H1 (cell line): ENCODE data around the gene RGR. TPM values are rescaled to one million over a fixed set of nuclear protein-coding genes. Genes with fewer than 3 reads are reported as not detected.

Experiments
- CTCF ChIA-PET: fragments of 300-600 bp; sonication (Branson Sonifier 250); formaldehyde crosslinking; loops from one replicate; lab custom pipeline; 2021; ENCODE audit not compliant: partially characterized antibody; lab: Charles Lee
- POLR2A ChIA-PET: fragments of 300-600 bp; sonication (Branson Sonifier 250); formaldehyde crosslinking; loops from one replicate; lab custom pipeline; 2021; ENCODE audit warnings: inconsistent platforms; ENCODE audit not compliant: partially characterized antibody; lab: Charles Lee
- DNase-seq, 2 experiments: peaks; one replicate each; pipeline versions ENCODE4 v3.0.0 to v3.0.0-alpha.2; 2010 to 2022; ENCODE audit warnings: low spot score in 2 of 2, low read depth in 1 of 2, mixed read lengths in 1 of 2
- FAIRE-seq: peaks from 2 replicates; lab custom pipeline; 2011; peaks lifted over from hg19 to GRCh38; lab: Jason Lieb, UNC
- H2AFZ ChIP-seq: 2 replicates; pipeline ENCODE4 v1.8.1; 2012; ENCODE audit warnings: low read length, inconsistent platforms
- H2AK5ac ChIP-seq: 2 replicates; pipeline ENCODE4 v1.6.1; 2013; ENCODE audit warnings: low read depth, low read length
- H2BK120ac ChIP-seq: replicated peaks from 2 replicates; pipeline ENCODE3; 2013; ENCODE audit warnings: low read depth, low read length, inconsistent platforms
- H2BK12ac ChIP-seq: 2 replicates; pipeline ENCODE4 v1.6.1; 2013; ENCODE audit warnings: low read depth, low read length
- H2BK15ac ChIP-seq: 2 replicates; pipeline ENCODE4 v1.6.1; 2013; ENCODE audit warnings: low read length
- H2BK20ac ChIP-seq: 2 replicates; pipeline ENCODE4 v1.6.1; 2013; ENCODE audit warnings: low read length
- H2BK5ac ChIP-seq: 2 replicates; pipeline ENCODE4 v1.6.1; 2013; ENCODE audit warnings: low read depth, low read length
- H3K14ac ChIP-seq: 2 replicates; pipeline ENCODE4 v1.6.1; 2013; ENCODE audit warnings: inconsistent platforms; ENCODE audit not compliant: insufficient read length
- H3K18ac ChIP-seq: 2 replicates; pipeline ENCODE4 v1.6.1; 2013; ENCODE audit warnings: low read length; ENCODE audit errors: extremely low read depth
- H3K23ac ChIP-seq: 2 replicates; pipeline ENCODE4 v1.6.1; 2013; ENCODE audit warnings: inconsistent platforms; ENCODE audit not compliant: insufficient read length
- H3K23me2 ChIP-seq: 2 replicates; pipeline ENCODE4 v1.6.1; 2013; ENCODE audit warnings: low read depth, low read length
- H3K27ac ChIP-seq: 2 replicates; pipeline ENCODE4 v1.6.1; 2011; ENCODE audit warnings: low read depth, low read length, inconsistent platforms
- H3K27me3 ChIP-seq, 4 experiments: replicated peaks in 1 of 4; 1 replicate in 1 of 4; 2 replicates in 3 of 4; pipeline versions ENCODE4 v1.6.1 to v1.8.1; 2011 to 2013; ENCODE audit warnings: low read length in 3 of 4, mild to moderate bottlenecking in 3 of 4, inconsistent platforms in 2 of 4, mixed read lengths in 2 of 4, moderate library complexity in 1 of 4; ENCODE audit not compliant: control insufficient read depth in 3 of 4, insufficient read depth in 3 of 4; ENCODE audit errors: extremely low read depth in 1 of 4
- H3K36me3 ChIP-seq, 4 experiments: 2 replicates each; pipeline versions ENCODE4 v1.6.1 to v1.8.1; 2011 to 2013; ENCODE audit warnings: mild to moderate bottlenecking in 4 of 4, low read length in 3 of 4, moderate library complexity in 2 of 4, control low read depth in 1 of 4, inconsistent platforms in 1 of 4; ENCODE audit not compliant: insufficient read depth in 4 of 4, control insufficient read depth in 2 of 4
- H3K4ac ChIP-seq: replicated peaks from 2 replicates; pipeline ENCODE3; 2013; ENCODE audit warnings: low read length, low read depth, mixed read lengths, inconsistent platforms; ENCODE audit not compliant: insufficient read length
- H3K4me1 ChIP-seq, 4 experiments: replicated peaks in 1 of 4; 1 replicate in 1 of 4; 2 replicates in 3 of 4; pipeline versions ENCODE4 v1.6.1 to v1.8.1; 2011 to 2013; ENCODE audit warnings: low read length in 3 of 4, inconsistent platforms in 2 of 4, mixed read lengths in 1 of 4; ENCODE audit not compliant: insufficient read depth in 4 of 4, control insufficient read depth in 3 of 4
- H3K4me2 ChIP-seq, 2 experiments: 2 replicates each; pipeline versions ENCODE4 v1.6.1 to v1.8.1; 2011 to 2013; ENCODE audit warnings: low read depth in 2 of 2, low read length in 2 of 2, control low read depth in 1 of 2, inconsistent platforms in 1 of 2, mild to moderate bottlenecking in 1 of 2; ENCODE audit not compliant: insufficient read depth in 1 of 2
- H3K4me3 ChIP-seq, 4 experiments: fragments of 200-600, 300-600 bp in 1 of 4; sonication (generic), shearing (Covaris generic), sonication (Bioruptor Twin) in 1 of 4; 2 replicates each; pipeline versions ENCODE4 v1.5.1 to v1.8.1; 2011 to 2016; ENCODE audit warnings: low read length in 4 of 4, low read depth in 3 of 4, control low read depth in 2 of 4, inconsistent platforms in 2 of 4, mild to moderate bottlenecking in 2 of 4, mixed read lengths in 1 of 4, moderate library complexity in 1 of 4; ENCODE audit not compliant: insufficient read depth in 2 of 4; ENCODE audit errors: extremely low read depth in 1 of 4
- H3K56ac ChIP-seq: replicated peaks from 2 replicates; pipeline ENCODE3; 2013; ENCODE audit warnings: low read depth, mild to moderate bottlenecking, mixed read lengths, low read length, inconsistent platforms; ENCODE audit not compliant: insufficient read length
- H3K79me1 ChIP-seq: 2 replicates; pipeline ENCODE4 v1.6.1; 2013; ENCODE audit warnings: low read depth, low read length, control low read depth
- H3K79me2 ChIP-seq, 2 experiments: 2 replicates each; pipeline versions ENCODE4 v1.6.1 to v1.8.1; 2012 to 2013; ENCODE audit warnings: low read length in 2 of 2, mild to moderate bottlenecking in 2 of 2, inconsistent platforms in 1 of 2; ENCODE audit not compliant: insufficient read depth in 2 of 2, control insufficient read depth in 1 of 2
- H3K9ac ChIP-seq, 4 experiments: replicated peaks in 1 of 4; 1 replicate in 1 of 4; 2 replicates in 3 of 4; pipeline versions ENCODE4 v1.6.1 to v1.8.1; 2011 to 2013; ENCODE audit warnings: low read depth in 3 of 4, low read length in 3 of 4, control low read depth in 2 of 4, mild to moderate bottlenecking in 2 of 4, moderate library complexity in 2 of 4, inconsistent platforms in 1 of 4; ENCODE audit errors: extremely low read depth in 1 of 4
- H3K9me3 ChIP-seq, 2 experiments: 2 replicates each; pipeline versions ENCODE4 v1.6.1 to v1.8.1; 2012 to 2013; ENCODE audit warnings: mild to moderate bottlenecking in 2 of 2, moderate library complexity in 2 of 2, control low read depth in 1 of 2, inconsistent platforms in 1 of 2, low read depth in 1 of 2, low read length in 1 of 2, mixed read lengths in 1 of 2; ENCODE audit not compliant: insufficient read depth in 2 of 2
- H4K20me1 ChIP-seq, 2 experiments: replicated peaks in 1 of 2; 2 replicates each; pipeline versions ENCODE3 to v1.8.1; 2011 to 2013; ENCODE audit warnings: inconsistent platforms in 2 of 2, low read length in 2 of 2, mild to moderate bottlenecking in 1 of 2; ENCODE audit not compliant: insufficient read depth in 2 of 2, control insufficient read depth in 1 of 2
- H4K5ac ChIP-seq: 2 replicates; pipeline ENCODE4 v1.6.1; 2013; ENCODE audit warnings: low read length, low read depth, mixed read lengths, inconsistent platforms; ENCODE audit not compliant: insufficient read length
- H4K8ac ChIP-seq: 2 replicates; pipeline ENCODE4 v1.8.0; 2013; ENCODE audit warnings: mild to moderate bottlenecking, moderate library complexity, low read length, inconsistent platforms; ENCODE audit not compliant: insufficient read depth; ENCODE audit errors: extremely low read depth
- H4K91ac ChIP-seq: replicated peaks from 2 replicates; pipeline ENCODE3; 2013; ENCODE audit warnings: low read length, mixed read lengths, inconsistent platforms; ENCODE audit not compliant: insufficient read length
- ASH2L ChIP-seq: fragments of 200-600, 300-600 bp; sonication (generic); IDR thresholded peaks from one replicate; pipeline ENCODE4 v1.7.1; 2017; ENCODE audit warnings: low read length
- CBX5 ChIP-seq: fragments of 300-800, 300-1000 bp; sonication (generic); IDR thresholded peaks from 2 replicates; pipeline ENCODE4 v1.7.1; 2016; ENCODE audit warnings: antibody characterized with exemption, low read length, low read depth
- CREB1 ChIP-seq: IDR thresholded peaks from 2 replicates; pipeline ENCODE4 v1.6.1; 2012; ENCODE audit warnings: inconsistent platforms
- EP300 ChIP-seq, 2 experiments: IDR thresholded peaks; 1 replicate in 1 of 2; 2 replicates in 1 of 2; pipeline ENCODE4 v1.6.1; 2011 to 2012; ENCODE audit warnings: low read depth in 2 of 2, low read length in 2 of 2, mild to moderate bottlenecking in 2 of 2, borderline replicate concordance in 1 of 2, inconsistent platforms in 1 of 2, moderate library complexity in 1 of 2
- JUND ChIP-seq: IDR thresholded peaks from 2 replicates; pipeline ENCODE4 v1.6.1; 2011; ENCODE audit warnings: mild to moderate bottlenecking, improper control_type of control experiment, low read length
- NANOG ChIP-seq: IDR thresholded peaks from 2 replicates; pipeline ENCODE4 v1.6.1; 2011; ENCODE audit warnings: low read length, low read depth, mild to moderate bottlenecking, inconsistent platforms; ENCODE audit not compliant: insufficient read depth, poor library complexity, severe bottlenecking
- POLR2A ChIP-seq, 2 experiments: IDR thresholded peaks; 1 replicate in 1 of 2; 2 replicates in 1 of 2; pipeline ENCODE4 v1.6.1; 2011; ENCODE audit warnings: low read depth in 2 of 2, low read length in 2 of 2, mild to moderate bottlenecking in 2 of 2; ENCODE audit errors: control extremely low read depth in 1 of 2
- POLR2AphosphoS5 ChIP-seq: IDR thresholded peaks from 2 replicates; pipeline ENCODE4 v1.6.1; 2011; ENCODE audit warnings: low read depth, low read length
- SIRT6 ChIP-seq: IDR thresholded peaks from one replicate; pipeline ENCODE4 v1.7.1; 2012; ENCODE audit warnings: low read length, inconsistent platforms
- SP1 ChIP-seq: IDR thresholded peaks from 2 replicates; pipeline ENCODE4 v1.6.1; 2011; ENCODE audit warnings: low read depth, low read length
- SP2 ChIP-seq: IDR thresholded peaks from 2 replicates; pipeline ENCODE4 v1.6.1; 2012; ENCODE audit warnings: mild to moderate bottlenecking, low read length, inconsistent platforms
- TBP ChIP-seq: IDR thresholded peaks from 2 replicates; pipeline ENCODE4 v1.6.1; 2011; ENCODE audit warnings: low read depth, low read length, improper control_type of control experiment
- WGBS, 2 experiments: shearing (Covaris generic) in 1 of 2; methylation state at CpG; one replicate each; pipeline versions ENCODE4 v1.1.6 to v1.1.7; 2013 to 2015; ENCODE audit warnings: low lambda C conversion rate in 2 of 2, mixed read lengths in 2 of 2, inconsistent platforms in 1 of 2, low coverage in 1 of 2, missing lambda C conversion rate in 1 of 2; ENCODE audit not compliant: insufficient replicate concordance in 2 of 2, insufficient coverage in 1 of 2, insufficient read length in 1 of 2; ENCODE audit errors: extremely low coverage in 1 of 2, missing lambda C conversion rate in 1 of 2; 5-methylcytosine and 5-hydroxymethylcytosine counted together
- polyA plus RNA-seq, 7 experiments: library from polyadenylated mRNA; depleted of rRNA in 3 of 7; stranded (reverse) in 5 of 7; unstranded in 2 of 7; fragments of >200 nt in 5 of 7; fragments of 200-250 nt in 2 of 7; gene quantifications; 1 replicate in 5 of 7; 2 replicates in 1 of 7; 4 replicates in 1 of 7; pipeline versions ENCODE4 v1.2.1 to v1.2.3, GENCODE V29; 2011 to 2013; ENCODE audit warnings: missing spikeins in 2 of 7, mixed read lengths in 2 of 7
- total RNA-seq: library from RNA; stranded (reverse); fragmentation: NEBNext Ultra II Directional; extraction: Animal tissue kit (Norgen Biotek cat#: 25700); gene quantifications from 2 replicates; pipeline ENCODE4 v1.2.1, GENCODE V29; 2021
- TF ChIP-seq, protein P1 (sequence below): IDR thresholded peaks from 2 replicates; pipeline ENCODE4 v1.6.1; 2012; ENCODE audit warnings: inconsistent platforms
- TF ChIP-seq, protein P2 (sequence below): IDR thresholded peaks from 2 replicates; pipeline ENCODE4 v1.6.1; 2011; ENCODE audit warnings: low read length, improper control_type of control experiment

Gene RGR
- total and polyA plus RNA-seq, 2 of the 8 experiments (the other 6 are each of a cell fraction or from before 2014, with no cell fraction given), result not detected

DNA sequence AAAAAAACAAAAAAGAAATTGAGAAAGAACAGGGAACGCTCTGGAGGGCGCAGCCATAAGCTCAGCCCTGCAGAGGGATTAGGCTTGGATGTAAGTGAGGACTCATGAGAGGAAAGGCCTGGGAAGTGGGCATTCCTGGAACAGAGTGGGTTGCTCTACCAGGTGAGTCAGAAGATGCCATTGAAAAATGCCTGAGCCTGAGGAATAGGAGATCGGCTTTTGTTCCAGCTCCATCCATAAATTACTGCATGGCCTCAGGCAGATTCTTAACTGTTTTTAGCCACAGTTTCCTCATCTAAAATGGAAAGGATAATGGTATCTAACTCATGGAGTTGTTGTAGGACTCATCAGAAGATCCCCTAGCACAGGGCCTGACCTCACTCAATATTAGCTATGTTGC lies 1.1 kb upstream of the RGR start:
- no peak overlapping the region for H2BK12ac ChIP-seq
- no peak overlapping the region for H4K91ac ChIP-seq
- ChIA-PET POLR2A (no interaction called here), CTCF (interaction anchor here (0.6 to 11.2 kb wide), 9 partner anchors 10 to 301 kb away, joined by 3 to 102 read pairs (median 3); no protein-coding TSS in a partner anchor)
- no peak overlapping the region for H3K4ac ChIP-seq
- no peak overlapping the region for H3K23ac ChIP-seq
- no peak overlapping the region for H2BK15ac ChIP-seq
- DNase-seq (no peak), FAIRE-seq (no peak)
- H3K4me1 ChIP-seq, result no peaks in the 10 kb centered on the region
- no peak overlapping the region for H3K18ac ChIP-seq
- H3K14ac ChIP-seq, result no peak overlapping the region
- H3K56ac ChIP-seq, result no peak overlapping the region
- H3K4me3 ChIP-seq, result no peak overlapping the region
- no peaks in the 10 kb centered on the region for H3K79me1 ChIP-seq
- no peak overlapping the region for H4K5ac ChIP-seq
- no peak overlapping the region for H2AK5ac ChIP-seq
- no peaks in the 10 kb centered on the region for H3K36me3 ChIP-seq
- H2BK5ac ChIP-seq, result no peak overlapping the region
- H4K20me1 ChIP-seq, result no peaks in the 10 kb centered on the region
- no peak overlapping the region for H3K27ac ChIP-seq
- no peak overlapping the region for H3K4me2 ChIP-seq
- no peak overlapping the region for H3K9ac ChIP-seq
- no peak overlapping the region for H2AFZ ChIP-seq
- no peaks in the 10 kb centered on the region; the same call in 1 of the 2 replicates for H3K23me2 ChIP-seq
- H2BK120ac ChIP-seq, result no peak overlapping the region
- 85% methylated on average over 3 of the region's 3 CpGs; no CpG with 5 or more reads in 1 of the 2 experiments for WGBS, 2 experiments
- TF ChIP-seq SP1 (no peak), CREB1 (no peak), SP2 (no peak), POLR2AphosphoS5 (no peak), ASH2L (no peak), EP300 (IDR thresholded peaks at IDR 0.05; ENCODE audit: borderline replicate concordance in 1 of 2, low read depth in 2 of 2, low read length in 2 of 2) (no peak), JUND (no peak), POLR2A (IDR thresholded peaks at IDR 0.05; ENCODE audit: control extremely low read depth in 1 of 2, low read depth in 2 of 2, low read length in 2 of 2) (no peak), CBX5 (no peak), NANOG (no peak), TBP (no peak), SIRT6 (no peak)
- TF ChIP-seq, protein P1, sequence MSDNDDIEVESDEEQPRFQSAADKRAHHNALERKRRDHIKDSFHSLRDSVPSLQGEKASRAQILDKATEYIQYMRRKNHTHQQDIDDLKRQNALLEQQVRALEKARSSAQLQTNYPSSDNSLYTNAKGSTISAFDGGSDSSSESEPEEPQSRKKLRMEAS, result no peak
- TF ChIP-seq, protein P2, sequence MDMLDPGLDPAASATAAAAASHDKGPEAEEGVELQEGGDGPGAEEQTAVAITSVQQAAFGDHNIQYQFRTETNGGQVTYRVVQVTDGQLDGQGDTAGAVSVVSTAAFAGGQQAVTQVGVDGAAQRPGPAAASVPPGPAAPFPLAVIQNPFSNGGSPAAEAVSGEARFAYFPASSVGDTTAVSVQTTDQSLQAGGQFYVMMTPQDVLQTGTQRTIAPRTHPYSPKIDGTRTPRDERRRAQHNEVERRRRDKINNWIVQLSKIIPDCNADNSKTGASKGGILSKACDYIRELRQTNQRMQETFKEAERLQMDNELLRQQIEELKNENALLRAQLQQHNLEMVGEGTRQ, result no peak
- no peaks in the 10 kb centered on the region for H3K79me2 ChIP-seq
- H3K27me3 ChIP-seq, result no peaks in the 10 kb centered on the region; a peak in 2 of 7 replicates
- H4K8ac ChIP-seq, result no peak overlapping the region
- H2BK20ac ChIP-seq, result no peak overlapping the region
- no peaks in the 10 kb centered on the region for H3K9me3 ChIP-seq
